PC-3 (cell line): Measurements from ENCODE around the gene STOX2.

ENCODE experiments used
- CTCF ChIP-seq: fragments of 300-600 bp; sonication (generic); conservative IDR thresholded peaks from 2 replicates; pipeline ENCODE4 v1.5.1; 2017; ENCODE audit warnings: antibody characterized with exemption, low read depth, mild to moderate bottlenecking, low read length
- EZH2phosphoT487 ChIP-seq: fragments of 300-600 bp; sonication (generic); IDR thresholded peaks from 2 replicates; pipeline ENCODE4 v1.6.1; 2018; ENCODE audit warnings: mild to moderate bottlenecking, antibody characterized with exemption, low read length, borderline replicate concordance

GRCh38 chr4:183875251-183875825 lies 29.8 kb upstream of the STOX2 start:
- no peak for TF ChIP-seq CTCF
- TF ChIP-seq EZH2phosphoT487: no peak
